Measurements from ENCODE around the gene ALDH4A1. TPM values are rescaled to one million over a fixed set of nuclear protein-coding genes. Genes with fewer than 3 reads are reported as not detected.
"Not testable (repeated sequence)": the region's sequence is repeated elsewhere in the genome, so short reads cannot be mapped to it uniquely, and the experiment has no call there.

ALDH4A1 gene
- total and polyA plus RNA-seq, 4 experiments from 2014 or later = 1.1 to 1.6 (median 1.5) TPM

DNA sequence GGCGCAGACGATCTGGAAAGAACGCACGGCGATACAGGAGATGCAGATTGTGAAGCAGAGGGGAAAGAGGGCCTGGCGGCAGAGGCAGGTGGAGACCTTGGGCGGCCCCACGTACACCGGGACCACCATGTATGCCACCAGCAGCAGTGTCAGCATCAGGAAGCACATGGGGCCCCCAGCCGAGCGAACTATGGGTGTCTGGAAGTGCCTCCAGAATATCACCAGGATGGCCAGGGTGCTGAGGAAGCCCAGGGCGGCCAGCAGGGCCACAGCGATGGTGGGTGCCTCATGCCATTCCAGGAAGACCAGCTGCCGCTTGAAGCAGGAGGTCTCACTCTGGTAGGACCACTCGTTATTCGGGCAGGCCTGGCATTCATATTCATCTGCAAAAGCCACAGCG lies 62.2 kb downstream of the ALDH4A1 start:
- DNase-seq = no peak
- Histone ChIP-seq H3K4me1 (ENCODE audit: insufficient read depth, low read length) (no peaks in the 10 kb centered on the region), H3K36me3 (ENCODE audit: insufficient read depth, low read length) (no peaks in the 10 kb centered on the region), H3K9me3 (ENCODE audit: control insufficient read depth in 1 of 2, low read length in 2 of 2) (no peaks in the 10 kb centered on the region), H3K27me3 (ENCODE audit: insufficient read depth, low read length) (peaks cover 1% of the 10 kb centered on the region), H3K4me3 (ENCODE audit: low read length in 2 of 2) (no peak overlapping the region), H3K27ac (ENCODE audit: low read depth, low read length) (no peak overlapping the region)
- intact Hi-C loops (cut with micrococcal nuclease) = no loop called here
- Mint-ChIP-seq H3K27me3 (peaks cover 15% of the 10 kb centered on the region in 2 donors), H3K4me3 (no peak overlapping the region), H3K9me3 (peaks cover 0 to 14% (median 8%) of the 10 kb centered on the region in 8 donors), H3K27ac (no peak overlapping the region), H3K36me3 (no peaks in the 10 kb centered on the region), H3K4me1 (no peaks in the 10 kb centered on the region)
- POLR2A ChIA-PET (ENCODE audit: partially characterized antibody) = no interaction called here
- CTCF ChIA-PET (ENCODE audit: partially characterized antibody) = no interaction called here

DNA sequence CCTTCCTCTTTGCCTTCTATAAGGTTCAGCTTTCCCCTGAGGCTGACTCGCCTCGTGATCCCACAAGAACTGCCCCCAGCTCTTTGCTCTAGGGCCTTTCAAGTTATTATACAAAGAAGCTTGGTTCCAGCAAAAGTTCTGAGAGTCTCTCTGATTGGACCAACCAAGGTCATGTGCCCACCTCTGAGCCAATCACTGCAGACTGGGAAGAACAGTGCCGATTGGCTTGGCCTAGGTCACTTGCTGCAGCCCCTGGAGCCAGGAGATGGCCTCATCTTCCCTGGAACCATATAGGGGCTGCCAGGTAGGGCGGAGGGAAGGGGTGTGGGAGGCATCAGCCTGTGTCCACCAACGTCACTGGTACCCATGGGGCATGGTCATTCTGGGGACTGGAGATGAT lies 65.7 kb downstream of the ALDH4A1 start:
- DNase-seq = no peak
- Mint-ChIP-seq H3K4me3 (no peak overlapping the region), H3K27me3 (peaks cover 15 to 16% of the 10 kb centered on the region in 2 donors), H3K9me3 (peaks cover 0 to 2% (median 0%) of the 10 kb centered on the region in 8 donors), H3K4me1 (no peaks in the 10 kb centered on the region), H3K36me3 (no peaks in the 10 kb centered on the region), H3K27ac (no peak overlapping the region)
- no peak overlapping the region for H3K4me3 ChIP-seq (ENCODE audit: low read length in 2 of 2)
- intact Hi-C loops (cut with micrococcal nuclease) = no loop called here
- no peaks in the 10 kb centered on the region for H3K4me1 ChIP-seq (ENCODE audit: insufficient read depth, low read length)
- no peaks in the 10 kb centered on the region for H3K36me3 ChIP-seq (ENCODE audit: insufficient read depth, low read length)
- CTCF ChIA-PET (ENCODE audit: partially characterized antibody) = no interaction called here
- H3K27me3 ChIP-seq (ENCODE audit: insufficient read depth, low read length) = peaks cover 6% of the 10 kb centered on the region
- H3K27ac ChIP-seq (ENCODE audit: low read depth, low read length) = no peak overlapping the region
- H3K9me3 ChIP-seq (ENCODE audit: control insufficient read depth in 1 of 2, low read length in 2 of 2) = no peaks in the 10 kb centered on the region
- POLR2A ChIA-PET (ENCODE audit: partially characterized antibody) = no interaction called here

DNA sequence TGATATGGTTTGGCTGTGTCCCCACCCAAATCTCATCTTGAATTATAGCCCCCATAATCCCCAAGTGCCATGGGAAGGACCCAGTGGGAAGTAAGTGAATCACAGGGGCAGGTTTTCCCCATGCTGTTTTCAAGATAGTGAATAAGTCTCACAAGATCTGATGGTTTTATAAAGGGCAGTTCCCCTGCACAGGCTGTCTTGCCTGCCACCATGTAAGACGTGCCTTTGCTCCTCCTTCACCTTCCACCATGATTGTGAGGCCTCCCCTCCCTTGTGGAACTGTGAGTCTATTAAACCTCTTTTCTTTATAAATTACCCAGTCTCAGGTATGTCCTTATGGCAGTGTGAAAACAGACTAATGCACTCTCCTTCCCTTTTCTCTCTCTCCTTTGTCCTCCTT lies 70.0 kb downstream of the ALDH4A1 start:
- H3K4me3 Mint-ChIP-seq; DNase-seq; H3K27me3 ChIP-seq (ENCODE audit: insufficient read depth, low read length); CTCF ChIA-PET (ENCODE audit: partially characterized antibody); H3K4me3 ChIP-seq (ENCODE audit: low read length in 2 of 2); H3K4me1 Mint-ChIP-seq; H3K36me3 ChIP-seq (ENCODE audit: insufficient read depth, low read length); H3K27ac Mint-ChIP-seq; H3K36me3 Mint-ChIP-seq; H3K27ac ChIP-seq (ENCODE audit: low read depth, low read length); H3K4me1 ChIP-seq (ENCODE audit: insufficient read depth, low read length); POLR2A ChIA-PET (ENCODE audit: partially characterized antibody); intact Hi-C loops (cut with micrococcal nuclease); H3K9me3 ChIP-seq (ENCODE audit: control insufficient read depth in 1 of 2, low read length in 2 of 2): not testable (repeated sequence)
- Mint-ChIP-seq H3K9me3 (peaks cover 0 to 20% (median 5%) of the 10 kb centered on the region in 8 donors), H3K27me3 (peaks cover 9 to 14% of the 10 kb centered on the region in 2 donors)

- Mint-ChIP-seq H3K27ac (no peak overlapping the region), H3K27me3 (peaks cover 9 to 14% of the 10 kb centered on the region in 2 donors), H3K9me3 (peaks cover 0 to 20% (median 5%) of the 10 kb centered on the region in 8 donors), H3K4me3 (no peak overlapping the region), H3K4me1 (no peaks in the 10 kb centered on the region), H3K36me3 (no peaks in the 10 kb centered on the region)
- DNase-seq = no peak
- Histone ChIP-seq H3K27me3 (ENCODE audit: insufficient read depth, low read length) (peaks cover 6% of the 10 kb centered on the region), H3K27ac (ENCODE audit: low read depth, low read length) (no peak overlapping the region), H3K4me3 (ENCODE audit: low read length in 2 of 2) (no peak overlapping the region), H3K36me3 (ENCODE audit: insufficient read depth, low read length) (no peaks in the 10 kb centered on the region), H3K9me3 (ENCODE audit: control insufficient read depth in 1 of 2, low read length in 2 of 2) (no peaks in the 10 kb centered on the region), H3K4me1 (ENCODE audit: insufficient read depth, low read length) (no peaks in the 10 kb centered on the region)
- POLR2A ChIA-PET (ENCODE audit: partially characterized antibody) = no interaction called here
- intact Hi-C loops (cut with micrococcal nuclease) = no loop called here
- CTCF ChIA-PET (ENCODE audit: partially characterized antibody) = no interaction called here
These were observed 70.7 kb downstream of the ALDH4A1 start for GRCh38 chr1:18831656-18832055.

DNA sequence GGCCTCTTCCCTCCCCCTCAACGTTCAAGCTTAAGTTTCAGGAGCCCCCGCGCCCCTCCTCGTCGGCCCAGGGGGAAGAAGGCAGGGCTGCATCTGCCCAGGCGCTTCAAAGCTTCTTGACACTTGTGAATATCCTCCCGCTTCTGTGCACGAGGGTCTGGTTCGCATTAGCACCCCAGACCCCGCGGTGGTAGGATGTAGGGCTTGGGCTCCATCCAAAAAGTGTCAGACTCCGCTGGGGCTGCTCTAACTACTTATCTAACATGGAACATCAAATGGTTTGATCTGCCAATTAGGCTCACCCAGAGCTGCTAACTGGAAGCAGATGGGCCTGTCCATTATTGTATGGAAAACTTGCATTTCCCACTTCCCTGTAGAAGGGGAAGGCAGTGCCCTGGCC lies 71.8 kb downstream of the ALDH4A1 start:
- no peaks in the 10 kb centered on the region for H3K4me1 ChIP-seq (ENCODE audit: insufficient read depth, low read length)
- ChIA-PET POLR2A (ENCODE audit: partially characterized antibody) (no interaction called here), CTCF (ENCODE audit: partially characterized antibody) (interaction anchor here (0.8 kb wide), 1 partner anchor 10 kb away, joined by 3 read pairs; no protein-coding TSS in a partner anchor)

GRCh38 chr1:18829671-18830070 lies 72.7 kb downstream of the ALDH4A1 start:
- Histone ChIP-seq H3K27ac (ENCODE audit: low read depth, low read length) (no peak overlapping the region), H3K4me1 (ENCODE audit: insufficient read depth, low read length) (no peaks in the 10 kb centered on the region), H3K27me3 (ENCODE audit: insufficient read depth, low read length) (no peaks in the 10 kb centered on the region), H3K4me3 (ENCODE audit: low read length in 2 of 2) (no peak overlapping the region), H3K9me3 (ENCODE audit: control insufficient read depth in 1 of 2, low read length in 2 of 2) (no peaks in the 10 kb centered on the region), H3K36me3 (ENCODE audit: insufficient read depth, low read length) (no peaks in the 10 kb centered on the region)
- ChIA-PET POLR2A (ENCODE audit: partially characterized antibody) (no interaction called here), CTCF (ENCODE audit: partially characterized antibody) (interaction anchor here (0.8 kb wide), 1 partner anchor 9 kb away, joined by 3 read pairs; no protein-coding TSS in a partner anchor)
- intact Hi-C loops (cut with micrococcal nuclease) = no loop called here
- Mint-ChIP-seq H3K27ac (no peak overlapping the region), H3K4me1 (no peaks in the 10 kb centered on the region), H3K9me3 (peaks cover 0 to 22% (median 5%) of the 10 kb centered on the region in 8 donors), H3K36me3 (peaks cover 0 to 3% of the 10 kb centered on the region in 2 donors), H3K27me3 (peaks cover 6 to 12% of the 10 kb centered on the region in 2 donors), H3K4me3 (no peak overlapping the region)
- DNase-seq = no peak

More for the DNA sequence above, 71.8 kb downstream of the ALDH4A1 start:
- H3K27me3 Mint-ChIP-seq = peaks cover 12 to 15% of the 10 kb centered on the region in 2 donors
- Histone ChIP-seq H3K4me3 (ENCODE audit: low read length in 2 of 2) (no peak overlapping the region), H3K9me3 (ENCODE audit: control insufficient read depth in 1 of 2, low read length in 2 of 2) (no peaks in the 10 kb centered on the region), H3K27ac (ENCODE audit: low read depth, low read length) (no peak overlapping the region), H3K27me3 (ENCODE audit: insufficient read depth, low read length) (peaks cover 6% of the 10 kb centered on the region), H3K36me3 (ENCODE audit: insufficient read depth, low read length) (no peaks in the 10 kb centered on the region)
- DNase-seq = no peak
- H3K4me3 Mint-ChIP-seq = no peak overlapping the region
- no peak overlapping the region for H3K27ac Mint-ChIP-seq
- intact Hi-C loops (cut with micrococcal nuclease) = no loop called here
- peaks cover 0 to 22% (median 5%) of the 10 kb centered on the region in 8 donors for H3K9me3 Mint-ChIP-seq
- H3K36me3 Mint-ChIP-seq = peaks cover 0 to 3% of the 10 kb centered on the region in 2 donors
- H3K4me1 Mint-ChIP-seq = no peaks in the 10 kb centered on the region

DNA sequence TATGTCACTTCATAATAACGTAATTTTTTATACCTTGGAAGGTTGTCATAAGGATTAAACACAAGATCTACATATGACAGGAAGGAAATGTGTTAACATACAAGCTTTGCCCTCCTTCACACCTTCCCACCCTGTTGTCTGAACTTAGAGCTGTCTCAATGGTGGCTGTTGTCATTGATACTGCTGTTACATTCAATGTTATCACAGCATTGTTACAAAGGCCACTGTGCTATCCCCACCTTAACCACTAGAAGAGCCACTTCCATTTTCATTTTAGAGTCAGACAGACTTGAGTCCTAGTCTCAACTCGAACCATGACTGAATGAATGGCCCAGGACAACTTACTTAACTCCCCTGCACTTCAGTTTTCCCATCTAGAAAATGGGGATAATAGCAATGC lies 74.1 kb downstream of the ALDH4A1 start:
- Mint-ChIP-seq H3K27ac (no peak overlapping the region), H3K36me3 (peaks cover 0 to 3% of the 10 kb centered on the region in 2 donors), H3K9me3 (peaks cover 0 to 22% (median 5%) of the 10 kb centered on the region in 8 donors), H3K4me3 (no peak overlapping the region), H3K27me3 (peaks cover 8 to 14% of the 10 kb centered on the region in 2 donors), H3K4me1 (no peaks in the 10 kb centered on the region)
- ChIA-PET CTCF (ENCODE audit: partially characterized antibody) (no interaction called here), POLR2A (ENCODE audit: partially characterized antibody) (no interaction called here)
- Histone ChIP-seq H3K36me3 (ENCODE audit: insufficient read depth, low read length) (no peaks in the 10 kb centered on the region), H3K9me3 (ENCODE audit: control insufficient read depth in 1 of 2, low read length in 2 of 2) (no peaks in the 10 kb centered on the region), H3K27me3 (ENCODE audit: insufficient read depth, low read length) (no peaks in the 10 kb centered on the region), H3K4me1 (ENCODE audit: insufficient read depth, low read length) (no peaks in the 10 kb centered on the region), H3K27ac (ENCODE audit: low read depth, low read length) (no peak overlapping the region), H3K4me3 (ENCODE audit: low read length in 2 of 2) (no peak overlapping the region)
- intact Hi-C loops (cut with micrococcal nuclease) = no loop called here
- DNase-seq = no peak

GRCh38 chr1:18823438-18823837 lies 78.9 kb downstream of the ALDH4A1 start:
- H3K27me3 Mint-ChIP-seq = peaks cover 17 to 32% of the 10 kb centered on the region in 2 donors
- ChIA-PET CTCF (ENCODE audit: partially characterized antibody) (interaction anchor here (0.6 to 2.9 kb wide), 2 partner anchors 226 to 1690 kb away, joined by 3 to 9 read pairs; no protein-coding TSS in a partner anchor), POLR2A (ENCODE audit: partially characterized antibody) (no interaction called here)
- Histone ChIP-seq H3K4me3 (ENCODE audit: low read length in 2 of 2) (no peak overlapping the region), H3K36me3 (ENCODE audit: insufficient read depth, low read length) (no peaks in the 10 kb centered on the region), H3K4me1 (ENCODE audit: insufficient read depth, low read length) (no peaks in the 10 kb centered on the region), H3K9me3 (ENCODE audit: control insufficient read depth in 1 of 2, low read length in 2 of 2) (no peaks in the 10 kb centered on the region), H3K27ac (ENCODE audit: low read depth, low read length) (no peak overlapping the region), H3K27me3 (ENCODE audit: insufficient read depth, low read length) (peaks cover 6% of the 10 kb centered on the region)
- peaks cover 0 to 10% (median 0%) of the 10 kb centered on the region in 8 donors for H3K9me3 Mint-ChIP-seq
- no peak for DNase-seq
- H3K36me3 Mint-ChIP-seq = peaks cover 2 to 3% of the 10 kb centered on the region in 2 donors
- H3K4me1 Mint-ChIP-seq = no peaks in the 10 kb centered on the region
- intact Hi-C loops (cut with micrococcal nuclease) = no loop called here
- H3K27ac Mint-ChIP-seq = no peak overlapping the region
- H3K4me3 Mint-ChIP-seq = no peak overlapping the region

Data from CD4-positive, alpha-beta memory T cell (primary cell).